Measurements from ENCODE around the gene TBC1D16.
"Not testable (repeated sequence)": the region's sequence is repeated elsewhere in the genome, so short reads cannot be mapped to it uniquely, and the experiment has no call there.

The TBC1D16 gene

DNA sequence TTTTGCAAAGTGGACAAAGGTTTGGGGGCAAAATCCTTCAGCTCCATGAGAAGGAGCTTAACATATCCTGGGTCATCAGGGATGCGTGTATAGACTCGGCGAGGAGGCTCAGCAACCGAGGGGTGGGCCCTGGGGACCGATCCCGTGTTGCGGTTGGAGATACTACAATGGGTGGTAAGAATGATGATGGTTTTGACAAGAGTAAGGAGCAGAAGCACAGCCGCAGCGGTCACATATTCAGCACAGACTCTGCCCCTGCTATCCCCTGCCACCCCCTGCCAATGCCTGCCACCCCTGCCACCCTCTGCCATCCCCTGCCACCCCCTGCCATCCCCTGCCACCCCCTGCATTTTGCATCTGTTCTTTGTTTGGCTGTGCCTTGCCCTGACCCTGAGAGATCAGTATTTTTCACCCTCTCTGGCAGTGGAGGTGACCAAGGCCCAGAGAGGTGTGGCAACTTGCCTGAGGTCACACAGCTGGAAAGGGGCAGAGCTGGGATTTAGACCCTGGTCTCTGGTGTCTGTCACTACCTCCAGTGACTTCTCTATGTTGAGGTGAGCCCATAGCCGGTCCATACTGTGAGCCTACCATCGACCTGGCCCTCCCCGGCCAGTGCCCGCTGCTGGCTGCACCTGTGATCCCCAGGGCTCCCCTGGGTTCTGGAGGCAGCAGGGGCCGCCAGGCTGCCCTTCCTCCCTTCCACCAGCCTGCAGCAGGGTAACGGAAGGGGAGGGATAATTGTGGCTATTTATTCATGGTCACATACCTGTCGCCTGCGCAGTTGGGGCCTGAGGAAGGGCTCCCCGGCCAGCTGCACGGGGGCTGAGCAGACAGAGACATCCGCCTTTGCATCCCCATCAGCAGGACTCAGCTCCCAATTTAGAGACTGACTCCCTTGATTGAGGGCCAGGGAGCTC lies 121.5 kb downstream of the TBC1D16 start:
- no peak for DNase-seq (ENCODE audit: low read depth)

DNA sequence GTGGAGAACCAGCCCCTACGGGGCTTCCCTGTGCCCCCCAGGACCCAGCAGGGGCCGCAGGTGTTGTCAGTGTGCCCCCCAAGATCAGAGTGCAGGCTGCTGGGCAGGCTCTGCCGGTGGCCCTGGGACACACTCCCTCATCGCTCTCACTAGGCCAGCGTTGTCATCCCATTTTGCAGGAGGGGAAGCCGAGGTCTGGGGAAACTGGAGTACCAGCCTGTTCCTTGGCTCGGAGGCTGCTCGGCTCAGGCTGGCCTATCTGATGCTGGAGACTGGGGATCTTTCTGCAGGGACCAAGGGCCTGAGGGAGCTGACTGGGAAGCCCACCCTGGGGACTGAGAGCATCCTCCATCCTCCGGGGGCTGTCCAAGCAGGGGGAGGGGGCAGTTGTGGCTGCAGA lies 122.2 kb downstream of the TBC1D16 start:
- DNase-seq (ENCODE audit: low read depth) = no peak

DNA sequence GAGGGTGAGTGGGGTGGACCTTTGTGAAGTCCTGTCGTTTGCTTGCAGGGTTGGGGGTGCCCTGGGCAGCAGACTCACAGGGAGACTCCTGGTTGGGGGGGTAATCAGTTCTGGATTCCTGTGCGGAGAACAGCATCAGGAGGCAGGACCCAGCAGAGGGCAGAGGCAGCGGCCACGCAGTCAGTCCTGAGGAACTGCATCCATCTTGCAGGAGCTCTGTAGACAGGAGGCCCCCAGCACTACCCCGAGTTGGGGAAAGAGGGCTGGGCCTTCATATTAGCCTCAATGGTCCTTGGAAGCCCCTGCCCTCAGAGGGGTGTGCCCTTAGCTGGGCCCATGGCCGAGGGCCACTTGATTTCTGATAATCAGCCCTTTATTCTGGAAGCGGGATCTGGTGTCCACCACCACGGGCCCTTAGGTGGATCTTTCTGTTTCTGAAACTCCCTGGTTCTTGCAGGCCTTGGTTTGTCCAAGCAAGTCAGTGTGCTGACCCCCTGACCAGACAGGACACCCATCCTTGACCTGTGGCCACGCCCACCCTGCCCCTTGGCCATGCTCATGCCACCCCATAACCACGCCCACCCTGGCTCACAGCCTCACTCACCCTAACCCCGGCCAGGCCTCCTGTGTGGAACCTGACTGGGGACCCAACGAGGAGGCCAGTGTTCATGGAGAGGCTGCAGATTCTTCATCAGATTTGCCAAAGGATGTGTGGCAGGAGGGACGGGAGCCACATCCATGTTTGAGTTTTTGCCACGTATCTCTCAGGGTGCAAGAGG lies 122.9 kb downstream of the TBC1D16 start:
- no peak for DNase-seq (ENCODE audit: low read depth)

DNA sequence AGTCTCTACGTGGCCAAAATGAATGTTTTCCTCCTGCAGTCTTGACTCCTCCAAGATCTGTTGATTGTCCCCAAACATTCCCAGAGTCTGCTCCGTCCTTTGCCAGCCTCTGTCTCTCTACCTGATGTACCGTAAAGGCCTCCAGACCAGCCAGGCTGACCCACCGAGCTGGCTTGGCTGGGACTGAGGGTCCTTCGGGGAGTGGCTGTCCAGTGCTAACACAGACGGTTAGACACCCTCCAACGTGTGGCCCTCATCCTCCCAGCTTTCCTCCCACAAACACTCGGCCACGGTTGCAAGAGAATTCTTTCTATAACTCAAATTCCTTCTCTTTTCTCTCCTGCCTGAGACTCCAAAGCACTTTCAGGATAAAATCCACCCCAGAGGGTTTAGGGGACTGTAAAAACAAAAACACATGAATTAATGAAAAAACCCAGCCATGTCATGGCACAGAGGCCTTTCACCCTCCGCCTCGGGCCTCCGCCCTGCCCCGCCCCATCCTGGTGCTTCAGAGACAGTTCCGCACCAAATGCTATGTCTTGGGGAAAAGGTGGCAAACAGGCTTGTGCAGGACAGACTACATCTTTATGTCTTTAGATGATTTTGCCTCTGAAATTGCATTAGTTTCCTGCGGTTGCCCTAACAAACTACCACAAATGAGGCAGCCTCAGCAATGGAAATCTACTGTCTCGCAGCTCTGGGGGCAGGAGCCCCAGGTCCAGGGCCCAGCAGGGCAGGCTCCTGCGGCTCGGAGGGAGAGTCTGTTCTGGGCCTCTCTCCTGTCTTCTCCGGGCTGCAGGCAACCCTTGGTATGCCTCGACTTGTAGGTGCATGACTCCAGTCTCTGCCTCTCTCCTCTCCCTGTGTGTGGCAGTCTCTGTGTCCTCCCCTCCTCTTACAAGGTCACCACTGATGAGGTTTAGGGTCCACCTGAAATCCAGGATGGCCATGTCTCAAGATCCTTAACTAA lies 124.0 kb downstream of the TBC1D16 start:
- DNase-seq (ENCODE audit: low read depth) = no peak

DNA sequence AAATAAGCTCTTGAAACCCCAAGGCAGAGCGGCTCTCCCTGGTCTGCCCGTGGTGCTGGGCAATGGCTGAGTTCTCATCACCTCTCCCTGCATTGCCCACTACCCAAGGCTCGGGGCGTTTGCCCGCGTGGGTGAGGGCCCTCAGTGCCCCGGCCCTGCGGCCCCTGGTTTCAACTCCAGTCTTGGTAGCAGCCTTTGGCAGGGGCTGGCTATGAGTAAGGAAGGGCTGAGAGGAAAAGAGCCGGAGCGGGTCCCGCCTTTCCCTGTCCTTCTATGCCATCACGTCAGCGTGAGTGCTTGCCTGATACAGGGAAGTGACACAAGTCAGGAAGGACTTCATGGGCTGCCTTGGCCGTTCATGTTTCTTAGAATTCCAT lies 124.7 kb downstream of the TBC1D16 start:
- no peak for DNase-seq (ENCODE audit: low read depth)

DNA sequence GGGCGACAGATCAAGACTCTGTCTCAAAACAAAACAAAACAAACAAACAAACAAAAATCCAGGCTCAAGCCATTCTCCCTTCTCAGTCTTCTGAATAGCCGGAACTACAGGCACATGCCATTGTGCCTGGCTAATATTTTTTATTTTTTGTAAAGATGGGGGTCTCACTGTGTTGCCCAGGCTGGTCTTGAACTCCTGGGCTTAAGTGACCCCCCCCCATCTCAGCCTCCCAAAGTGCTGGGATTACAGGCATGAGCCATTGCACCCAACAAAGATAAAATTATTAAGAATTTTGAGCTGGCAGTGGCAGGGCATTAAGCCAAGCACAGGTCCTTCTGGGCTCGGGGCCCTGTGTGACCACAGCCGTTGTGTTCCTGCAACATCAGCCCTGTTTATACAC lies 126.6 kb downstream of the TBC1D16 start:
- no peak for DNase-seq (ENCODE audit: low read depth)

DNA sequence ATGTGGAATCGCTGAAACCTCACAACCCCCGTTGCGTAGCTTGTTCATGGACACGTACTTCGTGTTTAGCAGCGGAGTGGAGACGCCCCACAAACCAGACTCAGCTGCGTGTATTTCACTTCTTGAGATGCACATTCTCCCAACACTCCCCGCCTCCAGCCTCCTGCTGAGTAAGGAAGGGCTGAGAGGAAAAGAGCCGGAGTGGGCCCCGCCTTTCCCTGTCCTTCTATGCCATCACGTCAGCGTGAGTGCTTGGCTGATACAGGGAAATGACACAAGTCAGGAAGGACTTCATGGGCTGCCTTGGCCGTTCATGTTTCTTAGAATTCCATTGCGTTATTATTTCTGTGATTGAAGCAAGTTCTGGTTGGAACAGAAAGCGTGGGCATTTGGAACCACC lies 127.8 kb downstream of the TBC1D16 start:
- DNase-seq (ENCODE audit: low read depth) = no peak

DNA sequence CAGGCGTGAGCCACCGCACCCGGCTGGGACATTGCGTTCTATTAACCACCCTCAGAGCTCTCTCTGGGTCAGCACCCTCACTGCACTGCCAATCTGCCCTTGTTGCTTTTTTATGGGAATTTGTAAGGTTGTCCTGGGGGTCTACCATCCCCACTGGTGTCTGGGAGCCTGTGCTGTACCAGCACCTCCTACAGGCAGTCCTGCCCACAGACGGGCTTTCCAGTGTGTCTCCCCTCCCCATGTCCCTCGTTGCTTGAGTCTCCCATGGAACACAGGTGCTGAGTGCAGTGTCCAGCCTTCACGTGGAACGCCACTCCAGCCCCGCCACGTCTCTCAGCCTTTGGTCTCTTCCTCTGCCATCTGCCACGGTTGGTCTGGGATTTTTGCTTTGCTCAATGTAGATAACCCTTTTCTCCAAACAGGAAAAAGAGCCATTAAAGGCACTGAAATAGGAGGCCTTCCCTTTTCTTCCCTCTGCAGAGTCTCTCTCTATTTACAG lies 128.4 kb downstream of the TBC1D16 start:
- DNase-seq (ENCODE audit: low read depth) = no peak

DNA sequence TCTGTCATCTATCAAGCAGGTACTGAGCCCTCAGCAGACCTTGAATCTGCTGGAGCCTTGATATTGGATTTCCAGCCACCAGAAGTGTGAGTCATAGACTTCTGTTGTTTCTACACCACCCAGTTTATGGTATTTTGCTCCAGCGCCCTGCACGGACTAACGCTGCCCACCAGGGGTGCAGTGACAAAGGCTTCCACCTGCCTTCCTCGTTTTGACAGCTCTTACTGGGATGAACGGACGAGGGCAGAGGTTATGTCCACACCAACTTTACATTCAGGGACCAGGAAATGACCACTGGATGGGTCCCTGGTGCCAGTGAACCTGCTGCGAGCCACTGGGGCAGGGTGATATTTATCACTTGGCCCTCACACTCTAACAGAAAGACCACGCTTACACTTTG lies 129.8 kb downstream of the TBC1D16 start:
- no peak for DNase-seq (ENCODE audit: low read depth)

DNA sequence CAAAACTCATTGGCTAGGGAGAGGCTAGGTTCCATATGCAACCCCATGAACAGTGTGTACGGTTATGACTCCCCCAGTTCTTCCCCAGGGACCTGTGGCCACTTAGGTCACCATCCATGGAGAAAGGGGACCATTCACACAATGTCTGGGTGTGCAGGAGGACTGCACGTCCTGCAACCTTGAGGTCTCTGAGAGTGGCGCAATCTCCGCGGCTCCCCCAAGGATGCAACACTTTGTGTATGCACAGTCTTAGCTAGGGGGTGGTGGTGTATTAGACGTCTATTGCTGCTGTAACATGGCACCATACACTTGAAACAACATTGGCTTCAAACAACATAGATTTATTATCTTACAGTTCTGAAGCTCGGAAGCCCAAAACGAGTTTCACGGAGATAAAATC lies 130.8 kb downstream of the TBC1D16 start:
- no peak for DNase-seq (ENCODE audit: low read depth)

DNA sequence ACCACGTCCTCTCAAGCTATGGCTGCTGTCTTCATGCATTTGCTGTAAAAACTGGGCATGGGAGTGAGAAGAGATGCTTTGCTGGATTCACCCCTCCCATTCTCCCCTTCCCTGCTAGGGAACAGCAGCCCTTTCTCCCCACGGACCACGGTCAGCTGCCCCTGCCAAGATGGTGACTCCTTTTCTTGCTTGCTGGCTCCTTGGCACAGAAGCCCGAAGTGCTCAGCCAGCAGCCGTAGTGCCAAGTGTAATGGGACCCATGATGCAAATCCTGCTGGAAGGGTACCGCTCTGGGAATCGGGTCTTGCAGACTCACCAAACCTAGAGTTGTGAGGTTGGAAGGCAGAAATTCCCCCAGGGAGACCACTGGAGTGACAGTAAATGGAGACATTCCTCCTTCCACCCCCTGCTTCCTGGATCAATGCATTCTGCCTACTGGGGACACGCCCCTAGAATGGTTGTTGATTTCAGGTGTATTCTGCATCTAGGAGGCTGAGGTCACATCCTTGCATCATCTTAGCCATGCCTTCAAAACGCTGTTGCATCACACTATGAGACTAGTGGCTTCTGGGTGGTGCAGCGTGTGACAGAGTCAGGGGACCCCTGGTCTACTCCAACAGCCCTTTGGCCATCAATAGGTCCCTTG lies 133.4 kb downstream of the TBC1D16 start:
- DNase-seq (ENCODE audit: low read depth) = no peak

DNA sequence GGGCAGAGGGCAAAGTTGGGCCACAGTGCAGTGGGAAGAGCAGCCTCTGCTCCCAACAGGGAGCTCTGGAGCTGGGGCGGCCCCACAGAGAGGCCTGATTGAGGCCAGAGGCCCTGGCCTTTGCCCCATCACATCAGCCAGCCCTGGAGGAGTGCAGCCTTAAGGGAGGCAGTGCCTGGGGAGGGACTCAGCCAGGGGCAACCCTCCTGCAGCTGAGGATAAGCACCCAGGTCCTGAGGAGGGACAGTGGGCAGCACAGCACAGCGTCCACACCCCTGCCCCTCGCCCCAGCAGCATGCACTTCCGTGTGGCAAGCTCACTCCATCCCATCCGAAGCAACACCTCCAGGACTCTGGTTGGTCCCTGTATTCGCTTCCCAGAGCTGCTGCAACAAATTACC lies 134.5 kb downstream of the TBC1D16 start:
- no peak for DNase-seq (ENCODE audit: low read depth)

DNA sequence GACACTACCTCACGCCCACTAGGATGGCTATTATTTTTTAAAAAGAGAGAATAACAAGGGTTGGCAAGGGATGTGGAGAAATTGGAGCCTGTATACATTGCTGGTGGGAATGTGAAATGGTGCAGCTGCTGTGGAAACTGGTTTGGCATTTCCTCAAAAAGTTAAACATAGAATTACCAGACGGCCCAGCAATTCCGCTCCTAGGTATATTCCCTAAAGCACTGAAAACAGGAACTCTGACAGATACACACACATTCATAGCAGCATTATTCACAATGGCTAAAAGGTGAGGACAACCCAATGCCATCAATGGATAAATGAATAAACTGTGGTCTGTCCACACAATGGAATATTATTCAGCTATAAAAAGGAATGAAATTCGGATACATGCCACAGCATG lies 136.1 kb downstream of the TBC1D16 start:
- no peak for DNase-seq (ENCODE audit: low read depth)

DNA sequence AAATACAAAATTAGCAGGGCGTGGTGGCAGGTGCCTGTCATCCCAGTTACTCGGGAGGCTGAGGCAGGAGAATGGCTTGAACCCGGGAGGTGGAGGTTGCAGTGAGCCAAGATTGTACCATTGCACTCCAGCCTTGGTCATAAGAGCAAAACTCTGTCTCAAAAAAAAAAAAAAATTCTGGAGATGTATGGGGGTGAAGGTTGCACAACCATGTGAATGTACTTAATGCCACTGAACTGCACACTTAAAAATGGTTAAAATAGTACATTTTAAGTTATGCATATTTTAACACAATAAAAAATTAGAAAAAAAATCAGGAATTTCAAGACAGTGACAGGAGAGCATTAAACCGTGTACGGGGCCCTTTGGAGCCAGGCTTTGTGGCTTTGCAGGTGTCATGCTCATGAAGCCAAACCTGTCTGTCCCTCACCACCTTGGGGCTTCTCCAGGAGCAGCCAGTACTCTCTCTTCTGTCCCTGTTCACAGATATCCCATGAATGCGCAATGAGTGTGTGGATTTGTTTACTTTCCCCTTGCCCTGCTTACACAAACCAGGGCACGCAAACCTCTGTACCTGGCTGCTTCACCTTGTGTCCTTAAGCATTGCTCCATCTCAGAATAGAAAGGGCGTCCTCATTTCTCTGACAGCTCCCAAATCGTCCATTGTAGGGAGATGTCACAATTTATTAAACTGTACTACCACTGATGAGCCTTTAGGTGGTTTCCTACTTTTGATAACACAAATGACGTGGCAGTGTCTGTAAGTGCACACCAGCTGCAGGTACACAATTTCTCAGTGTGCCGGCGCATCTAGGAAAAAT lies 138.2 kb downstream of the TBC1D16 start:
- DNase-seq (ENCODE audit: low read depth) = no peak

DNA sequence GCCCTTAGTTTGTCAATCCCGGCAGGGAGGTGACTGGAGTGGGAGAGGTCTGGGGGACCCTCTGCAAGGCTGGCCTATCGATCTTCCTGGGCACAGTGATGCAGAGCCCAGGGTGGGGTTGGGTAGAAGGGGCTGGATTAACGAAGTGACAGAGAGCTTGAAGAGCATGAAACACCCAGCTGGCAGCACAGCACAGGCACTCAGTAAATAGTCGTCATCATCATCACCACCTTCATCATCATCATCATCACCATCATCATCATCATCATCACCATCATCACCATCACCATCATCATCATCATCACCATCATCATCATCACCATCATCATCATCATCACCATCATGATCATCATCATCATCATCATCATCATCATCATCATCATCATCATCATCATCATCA lies 142.2 kb downstream of the TBC1D16 start:
- DNase-seq (ENCODE audit: low read depth) = not testable (repeated sequence)

DNA sequence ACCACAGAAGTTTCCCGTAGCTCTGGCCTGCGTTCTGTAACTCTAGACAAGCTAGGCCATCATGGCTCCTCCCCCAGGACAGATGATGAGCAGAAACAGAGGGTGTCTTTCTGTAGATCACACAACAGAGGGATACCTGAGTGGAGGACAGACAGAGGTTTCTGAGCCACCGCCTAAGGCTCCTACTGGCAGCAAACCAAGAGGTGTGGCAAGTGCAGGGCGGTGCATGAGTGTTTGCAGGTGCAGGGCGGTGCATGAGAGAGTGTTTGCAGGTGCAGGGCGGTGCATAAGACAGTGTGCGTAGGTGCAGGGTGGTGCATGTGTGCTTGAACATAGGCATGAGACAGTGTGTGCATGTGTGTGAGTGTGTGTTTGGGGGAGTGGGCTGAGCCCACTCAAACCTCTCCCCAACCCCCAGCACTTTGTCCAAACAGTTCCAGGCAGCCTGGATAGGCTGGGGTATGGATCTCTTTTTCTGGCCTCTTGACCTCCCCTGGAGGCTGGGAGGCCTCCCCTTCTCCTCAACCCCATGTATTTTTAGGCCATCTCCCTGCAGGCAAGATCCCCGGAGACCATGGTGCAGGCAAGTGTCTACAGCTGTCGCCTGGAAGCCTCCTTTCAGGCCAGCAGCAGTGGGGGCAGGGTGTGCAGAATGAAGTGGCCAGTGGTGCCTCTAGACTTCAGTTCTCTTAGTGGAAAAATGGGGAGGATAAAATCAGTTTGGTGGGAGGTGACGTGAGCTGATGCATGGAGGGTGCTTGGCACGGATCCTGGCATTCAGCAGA lies 143.0 kb downstream of the TBC1D16 start:
- no peak for DNase-seq (ENCODE audit: low read depth)

DNA sequence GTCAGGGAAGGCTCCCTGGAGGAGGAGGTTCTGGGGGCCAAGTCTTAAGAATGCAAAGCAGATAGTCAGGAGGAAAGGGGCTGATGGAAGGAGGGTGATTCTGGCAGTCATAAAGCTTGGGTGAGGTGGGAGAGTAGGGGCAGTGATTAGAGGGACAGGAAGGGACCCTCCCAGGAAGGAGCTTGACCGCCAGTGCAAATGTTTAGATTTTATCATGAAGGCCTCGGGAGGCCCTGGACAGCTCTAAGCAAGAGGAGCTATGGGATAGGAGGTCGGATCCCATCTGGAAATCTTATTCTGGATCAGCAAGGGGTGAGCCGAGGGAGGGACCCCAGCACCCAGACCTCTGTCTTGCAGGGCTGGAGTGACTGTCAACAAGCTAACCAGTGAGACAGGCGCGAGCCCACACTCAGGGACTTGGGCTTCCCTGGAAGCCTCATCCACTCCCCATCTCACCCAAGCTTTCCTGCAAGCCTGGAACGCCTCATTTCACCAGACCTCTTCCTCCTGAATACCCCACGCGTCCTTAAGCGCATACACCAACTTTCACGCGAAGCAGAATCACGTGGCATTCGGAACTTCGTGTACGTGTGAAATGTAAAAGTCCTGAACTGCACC lies 144.4 kb downstream of the TBC1D16 start:
- DNase-seq (ENCODE audit: low read depth) = no peak

DNA sequence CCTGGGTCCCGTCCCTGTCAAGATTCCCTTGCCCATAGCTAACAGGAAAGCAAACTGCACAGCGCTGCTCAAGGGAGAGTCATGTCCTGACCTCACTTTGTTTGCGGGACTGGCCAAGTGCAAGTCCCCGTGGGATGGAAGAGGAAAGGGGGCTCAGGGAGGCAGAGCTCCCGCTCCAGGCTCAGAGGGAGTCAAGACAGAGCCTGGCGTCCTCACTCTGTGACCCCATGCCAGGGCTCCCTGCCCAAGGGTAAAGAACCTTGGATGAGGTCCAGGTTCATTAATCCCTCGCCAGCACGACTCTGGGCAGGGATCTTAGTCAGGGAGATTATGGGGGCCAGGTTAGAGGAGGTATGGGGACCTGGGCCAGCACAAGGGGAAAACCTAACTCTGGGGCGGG lies 145.0 kb downstream of the TBC1D16 start:
- no peak for DNase-seq (ENCODE audit: low read depth)

Data from activated T-helper 9 cell treated with anti-CD3 and anti-CD28 coated beads, Interleukin-2, amount 50 U/mL, for 16 hours (primary cell).